Stimulated activated CD4-positive, alpha-beta T cell treated with anti-CD3 and anti-CD28 coated beads, Interleukin-4, amount 100 ng/mL, for 4 hours (primary cell): ENCODE results near the gene CXCL12.

Experiments
- DNase-seq, 2 experiments: peaks; one replicate each; pipeline ENCODE4 v3.0.0-alpha.2; 2020

The CXCL12 gene

GRCh38 chr10:44383749-44384600 lies 922 bp downstream of the CXCL12 start:
- DNase-seq, result no peak

GRCh38 chr10:44382981-44383748 lies 1.7 kb downstream of the CXCL12 start:
- no peak for DNase-seq

GRCh38 chr10:44382131-44382858 lies 2.6 kb downstream of the CXCL12 start:
- DNase-seq, result no peak

- DNase-seq, result no peak
Measured at GRCh38 chr10:44380829-44381600, 3.9 kb downstream of the CXCL12 start.

GRCh38 chr10:44379907-44380306 lies 5.0 kb downstream of the CXCL12 start:
- DNase-seq, result no peak

GRCh38 chr10:44378626-44379025 lies 6.3 kb downstream of the CXCL12 start:
- no peak for DNase-seq

GRCh38 chr10:44377651-44378310 lies 7.1 kb downstream of the CXCL12 start:
- DNase-seq, result no peak

GRCh38 chr10:44376472-44377099 lies 8.3 kb downstream of the CXCL12 start:
- no peak for DNase-seq

- DNase-seq, result no peak
Measured at GRCh38 chr10:44374155-44374554, 10.7 kb downstream of the CXCL12 start.

GRCh38 chr10:44373341-44373995 lies 11.4 kb downstream of the CXCL12 start:
- no peak for DNase-seq

- no peak for DNase-seq
Measured at GRCh38 chr10:44372181-44372580, 12.7 kb downstream of the CXCL12 start.

- no peak for DNase-seq
Measured at GRCh38 chr10:44370731-44371248, 14.1 kb downstream of the CXCL12 start.

GRCh38 chr10:44369854-44370253 lies 15.0 kb downstream of the CXCL12 start:
- no peak for DNase-seq

- no peak for DNase-seq
Measured at GRCh38 chr10:44369296-44369695, 15.6 kb downstream of the CXCL12 start.

- no peak for DNase-seq
Measured at GRCh38 chr10:44368637-44369036, 16.3 kb downstream of the CXCL12 start.

- no peak for DNase-seq
Measured at GRCh38 chr10:44366941-44367630, 17.8 kb downstream of the CXCL12 start.

- DNase-seq, result no peak
Measured at GRCh38 chr10:44364566-44364965, 20.3 kb downstream of the CXCL12 start.

GRCh38 chr10:44363716-44364115 lies 21.2 kb downstream of the CXCL12 start:
- DNase-seq, result no peak

- no peak for DNase-seq
Measured at GRCh38 chr10:44362866-44363711, 21.8 kb downstream of the CXCL12 start.
